ENCODE data around the gene OR1S1. TPM values are rescaled to one million over a fixed set of nuclear protein-coding genes. Genes with fewer than 3 reads are reported as not detected.
"Not testable (repeated sequence)": the region's sequence is repeated elsewhere in the genome, so short reads cannot be mapped to it uniquely, and the experiment has no call there.

The OR1S1 gene
- total RNA-seq, result not detected

- H3K9me3 ChIP-seq; H3K27ac ChIP-seq; H3K4me1 ChIP-seq; H3K27me3 ChIP-seq; intact Hi-C loops (cut with DNase I); H3K36me3 ChIP-seq; H3K4me3 ChIP-seq; DNase-seq (ENCODE audit: low spot score in 2 of 2): not testable (repeated sequence)
These were observed at the start of gene OR1S1 for GRCh38 chr11:58212420-58212819. Gene OR1S1 (plus strand): TSS chr11:58212720.

GRCh38 chr11:58164389-58164788 lies 48.1 kb upstream of the OR1S1 start:
- DNase-seq (ENCODE audit: low spot score in 2 of 2), result no peak
- Histone ChIP-seq H3K27ac (no peak overlapping the region), H3K36me3 (no peaks in the 10 kb centered on the region), H3K27me3 (no peaks in the 10 kb centered on the region), H3K4me1 (no peaks in the 10 kb centered on the region), H3K9me3 (peaks cover 0 to 7% of the 10 kb centered on the region in 2 donors), H3K4me3 (no peak overlapping the region)
- intact Hi-C loops (cut with DNase I), result no loop called here
- TF ChIP-seq, protein P1, sequence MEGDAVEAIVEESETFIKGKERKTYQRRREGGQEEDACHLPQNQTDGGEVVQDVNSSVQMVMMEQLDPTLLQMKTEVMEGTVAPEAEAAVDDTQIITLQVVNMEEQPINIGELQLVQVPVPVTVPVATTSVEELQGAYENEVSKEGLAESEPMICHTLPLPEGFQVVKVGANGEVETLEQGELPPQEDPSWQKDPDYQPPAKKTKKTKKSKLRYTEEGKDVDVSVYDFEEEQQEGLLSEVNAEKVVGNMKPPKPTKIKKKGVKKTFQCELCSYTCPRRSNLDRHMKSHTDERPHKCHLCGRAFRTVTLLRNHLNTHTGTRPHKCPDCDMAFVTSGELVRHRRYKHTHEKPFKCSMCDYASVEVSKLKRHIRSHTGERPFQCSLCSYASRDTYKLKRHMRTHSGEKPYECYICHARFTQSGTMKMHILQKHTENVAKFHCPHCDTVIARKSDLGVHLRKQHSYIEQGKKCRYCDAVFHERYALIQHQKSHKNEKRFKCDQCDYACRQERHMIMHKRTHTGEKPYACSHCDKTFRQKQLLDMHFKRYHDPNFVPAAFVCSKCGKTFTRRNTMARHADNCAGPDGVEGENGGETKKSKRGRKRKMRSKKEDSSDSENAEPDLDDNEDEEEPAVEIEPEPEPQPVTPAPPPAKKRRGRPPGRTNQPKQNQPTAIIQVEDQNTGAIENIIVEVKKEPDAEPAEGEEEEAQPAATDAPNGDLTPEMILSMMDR (IDR thresholded peaks at IDR 0.05), result no peak

- H3K4me1 ChIP-seq, result no peaks in the 10 kb centered on the region
- H3K27ac ChIP-seq, result no peak overlapping the region
- H3K4me3 ChIP-seq, result no peak overlapping the region
- H3K27me3 ChIP-seq, result no peaks in the 10 kb centered on the region
- peaks cover 0 to 1% of the 10 kb centered on the region in 2 donors for H3K9me3 ChIP-seq
- no peak for DNase-seq (ENCODE audit: low spot score in 2 of 2)
- TF ChIP-seq, protein P1 (IDR thresholded peaks at IDR 0.05), result no peak
- no peaks in the 10 kb centered on the region for H3K36me3 ChIP-seq
- intact Hi-C loops (cut with DNase I), result no loop called here
These were observed 47.5 kb upstream of the OR1S1 start for GRCh38 chr11:58164990-58165389.

GRCh38 chr11:58165504-58166106 lies 46.9 kb upstream of the OR1S1 start:
- H3K27ac ChIP-seq, result no peak overlapping the region
- H3K36me3 ChIP-seq, result no peaks in the 10 kb centered on the region
- no peaks in the 10 kb centered on the region for H3K4me1 ChIP-seq
- DNase-seq (ENCODE audit: low spot score in 2 of 2), result no peak
- H3K27me3 ChIP-seq, result no peaks in the 10 kb centered on the region
- intact Hi-C loops (cut with DNase I), result no loop called here
- no peaks in the 10 kb centered on the region for H3K9me3 ChIP-seq
- TF ChIP-seq, protein P1 (IDR thresholded peaks at IDR 0.05), result no peak
- H3K4me3 ChIP-seq, result no peak overlapping the region

- no peaks in the 10 kb centered on the region for H3K4me1 ChIP-seq
- no peaks in the 10 kb centered on the region for H3K27me3 ChIP-seq
- TF ChIP-seq, protein P1 (IDR thresholded peaks at IDR 0.05), result no peak
- H3K36me3 ChIP-seq, result no peaks in the 10 kb centered on the region
- H3K4me3 ChIP-seq, result no peak overlapping the region
- H3K27ac ChIP-seq, result no peak overlapping the region
- H3K9me3 ChIP-seq, result no peaks in the 10 kb centered on the region
- no peak for DNase-seq (ENCODE audit: low spot score in 2 of 2)
- intact Hi-C loops (cut with DNase I), result no loop called here
These were observed 35.0 kb upstream of the OR1S1 start for GRCh38 chr11:58177409-58178054.

DNA sequence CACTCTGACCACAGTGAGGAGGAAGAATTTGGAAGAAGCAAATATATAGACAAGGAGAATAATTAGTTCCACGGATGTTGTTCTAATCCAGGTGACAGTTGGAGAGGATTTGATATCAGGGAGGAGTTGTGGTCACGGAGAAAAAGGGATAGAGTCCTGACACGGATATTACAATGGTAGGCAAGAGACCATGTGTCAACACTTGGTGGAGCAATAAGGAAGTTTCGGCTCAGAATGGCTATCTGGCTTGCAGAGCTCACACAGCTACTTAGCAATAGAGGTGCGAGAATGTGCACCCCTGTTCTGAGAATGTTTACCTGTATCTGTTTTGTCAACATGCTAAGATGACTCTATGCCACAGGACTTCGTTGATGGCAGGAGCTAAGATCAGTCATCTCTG lies 34.1 kb upstream of the OR1S1 start:
- no peaks in the 10 kb centered on the region for H3K36me3 ChIP-seq
- TF ChIP-seq, protein P1 (IDR thresholded peaks at IDR 0.05), result no peak
- no peaks in the 10 kb centered on the region for H3K27me3 ChIP-seq
- H3K4me1 ChIP-seq, result no peaks in the 10 kb centered on the region
- no peak for DNase-seq (ENCODE audit: low spot score in 2 of 2)
- no peak overlapping the region for H3K4me3 ChIP-seq
- H3K27ac ChIP-seq, result no peak overlapping the region
- intact Hi-C loops (cut with DNase I), result no loop called here
- no peaks in the 10 kb centered on the region for H3K9me3 ChIP-seq
